ENCODE results near the gene MYO7A.
"Not testable (repeated sequence)": the region's sequence is repeated elsewhere in the genome, so short reads cannot be mapped to it uniquely, and the experiment has no call there.

The MYO7A gene

GRCh38 chr11:77093056-77093891 lies 34.8 kb upstream of the MYO7A start:
- DNase-seq (ENCODE audit: low read depth, low spot score) = no peak

GRCh38 chr11:77093987-77094840 lies 33.8 kb upstream of the MYO7A start:
- no peak for DNase-seq (ENCODE audit: low read depth, low spot score)

- no peak for DNase-seq (ENCODE audit: low read depth, low spot score)
These were observed 33.1 kb upstream of the MYO7A start for GRCh38 chr11:77094841-77095365.

GRCh38 chr11:77095551-77096490 lies 32.2 kb upstream of the MYO7A start:
- DNase-seq (ENCODE audit: low read depth, low spot score) = no peak

GRCh38 chr11:77096591-77097019 lies 31.4 kb upstream of the MYO7A start:
- no peak for DNase-seq (ENCODE audit: low read depth, low spot score)

- not testable (repeated sequence) for DNase-seq (ENCODE audit: low read depth, low spot score)
These were observed 30.9 kb upstream of the MYO7A start for GRCh38 chr11:77097180-77097579.

- DNase-seq (ENCODE audit: low read depth, low spot score) = no peak
These were observed 27.6 kb upstream of the MYO7A start for GRCh38 chr11:77100166-77101042.

GRCh38 chr11:77101043-77101537 lies 27.0 kb upstream of the MYO7A start:
- no peak for DNase-seq (ENCODE audit: low read depth, low spot score)

- DNase-seq (ENCODE audit: low read depth, low spot score) = no peak
These were observed 25.5 kb upstream of the MYO7A start, which contains the start of gene OMP for GRCh38 chr11:77102246-77103210. TSS of gene OMP (plus strand) at chr11:77102840. CDS start at chr11:77102840, 0 bp downstream.

GRCh38 chr11:77103319-77103718 lies 24.7 kb upstream of the MYO7A start:
- no peak for DNase-seq (ENCODE audit: low read depth, low spot score)

GRCh38 chr11:77104727-77105126 lies 23.3 kb upstream of the MYO7A start:
- no peak for DNase-seq (ENCODE audit: low read depth, low spot score)

- no peak for DNase-seq (ENCODE audit: low read depth, low spot score)
These were observed 21.7 kb upstream of the MYO7A start for GRCh38 chr11:77106321-77106720.

- DNase-seq (ENCODE audit: low read depth, low spot score) = no peak
These were observed 21.3 kb upstream of the MYO7A start for GRCh38 chr11:77106759-77107158.

- DNase-seq (ENCODE audit: low read depth, low spot score) = peak; percentile 56
These were observed 20.1 kb upstream of the MYO7A start for GRCh38 chr11:77107950-77108349.

GRCh38 chr11:77108436-77108835 lies 19.6 kb upstream of the MYO7A start:
- DNase-seq (ENCODE audit: low read depth, low spot score) = no peak

- DNase-seq (ENCODE audit: low read depth, low spot score) = no peak
These were observed 18.6 kb upstream of the MYO7A start for GRCh38 chr11:77109236-77110019.

- DNase-seq (ENCODE audit: low read depth, low spot score) = no peak
These were observed 17.2 kb upstream of the MYO7A start for GRCh38 chr11:77110836-77111235.

GRCh38 chr11:77111277-77111676 lies 16.8 kb upstream of the MYO7A start:
- no peak for DNase-seq (ENCODE audit: low read depth, low spot score)
